HG02973 (cell line): ENCODE measurements around the gene CENPH.
A peak's percentile ranks its signal among the peaks of the same experiment; 100 is the strongest.
"Not testable (repeated sequence)": the region's sequence is repeated elsewhere in the genome, so short reads cannot be mapped to it uniquely, and the experiment has no call there.

Experiments used
- ATAC-seq: cut with Tn5 transposase; IDR thresholded peaks from one replicate; pipeline ENCODE4 v1.9.1; 2021; ENCODE audit warnings: moderate library complexity; ENCODE audit not compliant: unreplicated experiment

The CENPH gene, protein sequence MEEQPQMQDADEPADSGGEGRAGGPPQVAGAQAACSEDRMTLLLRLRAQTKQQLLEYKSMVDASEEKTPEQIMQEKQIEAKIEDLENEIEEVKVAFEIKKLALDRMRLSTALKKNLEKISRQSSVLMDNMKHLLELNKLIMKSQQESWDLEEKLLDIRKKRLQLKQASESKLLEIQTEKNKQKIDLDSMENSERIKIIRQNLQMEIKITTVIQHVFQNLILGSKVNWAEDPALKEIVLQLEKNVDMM

DNA sequence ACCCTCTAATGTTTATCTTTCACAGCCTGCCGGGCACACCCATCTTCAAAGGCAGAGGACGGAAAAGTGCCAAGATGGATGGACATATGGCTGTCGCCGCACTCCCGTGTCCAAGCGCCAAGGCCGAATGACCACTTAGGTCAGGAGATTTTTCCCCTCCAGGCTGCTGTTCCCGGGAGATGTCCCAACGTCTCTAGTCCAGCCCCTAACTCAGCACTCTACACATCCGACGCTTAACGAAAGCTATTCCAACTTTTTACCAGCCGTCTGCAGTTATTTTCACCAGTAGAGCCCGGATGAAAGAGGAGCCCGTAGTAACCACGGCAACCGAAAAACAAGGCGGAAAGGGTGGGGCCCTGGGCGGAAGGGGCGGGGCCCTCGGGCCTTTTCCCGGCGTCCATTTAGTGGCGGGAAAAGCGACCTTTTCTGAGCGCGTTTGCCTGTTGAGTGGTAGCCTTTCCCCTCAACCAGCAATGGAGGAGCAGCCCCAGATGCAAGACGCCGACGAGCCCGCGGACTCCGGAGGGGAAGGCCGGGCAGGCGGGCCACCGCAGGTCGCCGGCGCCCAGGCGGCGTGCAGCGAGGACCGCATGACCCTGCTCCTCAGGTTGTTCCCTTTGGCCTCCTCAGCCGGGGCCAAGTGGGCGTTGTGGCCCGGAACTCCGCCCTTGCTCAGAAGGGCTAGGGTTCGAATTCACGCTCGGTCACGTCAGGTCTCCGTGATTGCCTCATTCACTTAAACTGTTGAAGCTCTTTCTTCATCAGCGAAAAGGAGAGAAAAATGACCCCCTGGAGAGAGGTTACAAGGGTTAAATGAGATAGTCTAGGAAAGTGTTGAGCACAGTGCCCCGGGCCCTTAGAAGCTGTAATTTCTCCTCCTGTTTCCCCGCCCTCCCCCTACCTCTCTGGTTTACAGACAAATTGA is at the start of gene CENPH:
TSS of gene CENPH (plus strand) at position 422 of the 925 bp plus-strand sequence. CDS start at position 474, 52 bp downstream.
- peak; percentile 87 for ATAC-seq

DNA sequence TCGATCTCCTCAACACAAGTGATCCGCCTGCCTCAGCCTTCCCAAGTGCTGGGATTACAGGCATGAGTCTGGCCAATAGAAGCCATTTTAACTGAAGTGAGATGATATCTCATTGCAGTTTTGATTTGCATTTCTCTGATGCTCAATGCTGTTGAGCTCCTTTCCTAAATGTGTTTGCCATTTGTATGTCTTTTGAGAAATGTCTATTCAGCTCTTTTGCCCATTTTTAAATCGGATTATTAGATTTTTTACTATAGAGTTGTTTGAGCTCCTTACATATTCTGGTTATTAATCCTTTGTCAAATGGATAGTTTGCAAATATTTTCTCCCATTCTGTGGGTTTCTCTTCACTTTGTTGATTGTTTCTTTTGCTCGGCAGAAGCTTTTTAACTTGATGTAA is 49.1 kb upstream of the CENPH start:
- ATAC-seq, result not testable (repeated sequence)

DNA sequence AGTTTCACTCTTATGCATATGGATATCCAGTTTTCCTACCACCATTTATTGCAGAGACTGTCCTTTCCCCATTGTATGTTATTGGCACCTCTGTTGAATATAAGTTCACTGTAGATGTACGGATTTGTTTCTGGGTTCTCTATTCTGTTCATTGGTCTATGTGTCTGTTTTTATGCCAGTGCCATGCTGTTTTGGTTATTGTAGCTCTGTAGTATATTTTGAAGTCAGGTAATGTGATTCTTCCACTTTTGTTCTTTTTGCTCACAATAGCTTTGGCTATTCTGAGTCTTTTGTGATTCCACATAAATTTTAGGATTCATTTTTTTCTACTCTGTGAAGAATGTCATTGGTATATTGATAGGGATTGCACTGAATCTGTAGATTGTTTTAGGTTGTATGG is 48.6 kb upstream of the CENPH start:
- no peak for ATAC-seq

DNA sequence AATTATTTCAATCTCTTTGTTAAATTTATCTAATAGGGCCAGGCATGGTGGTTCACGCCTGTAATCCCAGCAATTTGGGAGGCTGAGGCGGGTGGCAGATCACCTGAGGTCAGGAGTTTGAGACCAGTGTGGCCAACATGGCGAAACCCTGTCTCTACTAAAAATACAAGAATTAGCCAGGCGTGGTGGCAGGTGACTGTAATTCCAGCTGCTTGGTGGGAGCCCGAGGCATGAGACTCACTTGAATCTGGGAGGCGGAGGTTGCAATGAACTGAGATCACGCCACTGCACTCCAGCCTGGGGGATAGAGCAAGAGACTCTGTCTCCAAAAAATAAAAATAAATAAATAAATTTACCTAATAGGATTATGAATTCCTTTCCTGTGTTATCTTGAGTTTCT is 40.8 kb upstream of the CENPH start:
- ATAC-seq, result not testable (repeated sequence)

DNA sequence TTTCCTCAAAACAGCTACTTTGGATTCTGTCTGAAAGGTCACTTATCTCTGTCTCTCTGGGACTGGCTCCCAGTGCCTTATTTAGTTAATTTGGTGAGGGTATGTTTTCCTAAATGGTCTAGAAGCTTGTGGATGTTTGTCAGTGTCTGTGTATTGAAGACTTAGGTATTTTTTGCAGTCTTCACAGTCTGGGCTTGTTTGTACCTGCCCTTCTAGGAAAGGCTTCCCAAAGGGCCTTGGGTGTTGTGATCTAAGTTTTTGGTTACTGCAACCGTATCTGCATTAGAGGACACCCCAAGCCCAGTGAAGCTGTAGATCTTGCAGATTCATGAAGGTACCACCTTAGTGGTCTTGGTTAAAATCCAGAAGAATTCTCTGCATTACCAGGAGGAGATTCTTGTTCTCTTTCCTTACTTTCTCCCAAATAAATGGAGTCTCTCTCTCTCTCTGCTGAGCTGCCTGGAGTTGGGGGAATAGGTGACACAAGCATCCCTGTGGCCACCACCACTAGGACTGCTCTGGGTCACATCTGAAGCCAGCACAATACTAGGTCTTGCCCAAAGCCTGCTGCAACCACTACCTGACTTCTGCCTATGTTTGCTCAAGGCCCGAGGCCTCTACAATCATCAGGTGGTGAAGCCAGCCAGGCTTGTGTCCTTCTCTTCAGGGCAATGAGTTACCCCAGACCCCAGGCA is 40.3 kb upstream of the CENPH start:
- ATAC-seq, result no peak

DNA sequence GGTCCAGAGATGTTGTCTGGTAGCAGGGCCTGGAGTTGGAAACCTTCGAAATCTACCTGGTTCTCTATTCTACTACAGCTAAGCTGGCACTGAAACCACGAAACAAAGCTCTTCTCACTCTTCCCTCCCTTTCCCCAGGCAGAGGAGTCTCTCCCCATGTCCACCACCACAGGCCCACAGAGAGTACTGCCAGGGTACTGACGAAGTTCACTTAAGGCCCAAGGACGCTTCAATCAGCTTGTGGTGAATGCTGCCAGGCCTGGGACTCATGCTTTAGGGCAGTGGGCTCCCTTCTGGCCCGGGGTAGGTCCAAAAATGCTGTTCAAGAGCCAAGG is 39.7 kb upstream of the CENPH start:
- ATAC-seq, result no peak

DNA sequence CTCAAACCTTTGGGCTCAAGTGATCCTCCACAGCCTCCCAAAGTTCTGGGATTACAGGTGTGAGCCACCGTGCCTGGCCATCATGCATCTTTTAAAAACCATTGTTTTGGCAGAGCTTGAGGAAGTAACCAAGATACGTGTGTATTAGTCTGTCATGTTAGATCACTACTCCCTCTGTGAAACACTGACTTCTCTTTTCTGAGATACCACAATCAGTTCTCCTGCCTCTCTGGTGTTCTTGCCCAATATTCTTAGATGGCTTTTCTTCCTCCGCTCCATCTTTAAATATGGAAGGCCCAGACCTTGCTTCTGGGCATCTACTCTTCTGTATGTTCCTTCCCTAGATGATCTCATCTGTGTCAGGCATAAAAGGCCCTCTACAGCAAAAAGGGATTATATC is 36.7 kb upstream of the CENPH start:
- no peak for ATAC-seq

DNA sequence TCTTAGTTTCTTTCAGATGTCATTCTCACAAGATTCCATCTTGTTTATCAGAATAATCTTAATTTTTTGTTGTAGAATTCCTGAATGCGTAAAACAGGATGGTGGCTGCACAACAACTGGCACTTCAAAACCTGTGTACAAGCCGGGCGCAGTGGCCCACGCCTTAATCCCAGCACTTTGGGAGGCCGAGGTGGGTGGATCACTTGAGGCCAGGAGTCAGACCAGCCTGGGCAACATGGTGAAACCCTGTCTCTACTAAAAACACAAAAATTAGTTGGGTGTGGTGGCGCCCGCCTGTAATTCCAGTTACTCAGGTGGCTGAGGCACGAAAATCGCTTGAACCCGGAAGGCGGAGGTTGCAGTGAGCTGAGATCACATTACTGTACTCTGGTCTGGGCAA is 32.9 kb upstream of the CENPH start:
- no peak for ATAC-seq

DNA sequence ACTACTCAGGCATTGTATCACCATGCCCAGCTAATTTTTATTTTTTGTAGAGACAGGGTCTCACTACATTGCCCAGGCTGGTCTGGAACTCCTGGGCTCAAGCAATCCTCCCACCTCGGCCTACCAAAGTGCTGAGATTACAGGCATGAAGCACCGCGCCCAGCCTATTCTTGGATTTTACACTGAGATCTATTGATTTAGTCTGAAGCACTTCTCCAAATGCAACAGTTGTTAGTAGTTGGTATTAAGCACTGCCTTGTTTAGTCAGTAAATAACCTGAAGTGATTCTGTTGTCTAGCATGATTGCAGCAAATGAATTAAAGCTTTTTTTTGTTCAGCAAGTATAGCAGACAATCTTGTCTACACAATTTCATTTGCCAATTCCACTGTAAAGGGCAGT is 31.3 kb upstream of the CENPH start:
- no peak for ATAC-seq

DNA sequence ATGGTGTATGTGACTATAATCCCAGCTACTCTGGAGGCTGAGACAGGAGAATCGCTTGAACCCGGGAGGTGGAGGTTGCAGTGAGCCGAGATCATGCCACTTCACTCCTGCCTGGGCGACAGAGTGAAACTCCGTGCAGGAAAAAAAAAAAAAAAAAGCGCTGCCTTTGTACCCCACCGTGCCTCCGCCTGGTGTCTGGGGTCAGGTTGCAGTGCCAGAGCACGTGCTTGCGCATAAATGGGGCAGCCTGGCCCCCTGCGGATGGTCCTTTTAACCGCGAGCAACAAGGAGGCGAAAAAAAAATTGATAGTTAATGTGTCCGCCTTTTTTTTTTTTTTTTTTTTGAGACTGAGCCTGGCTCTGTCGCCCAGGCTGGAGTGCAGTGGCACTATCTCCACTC is 28.7 kb upstream of the CENPH start:
- no peak for ATAC-seq

DNA sequence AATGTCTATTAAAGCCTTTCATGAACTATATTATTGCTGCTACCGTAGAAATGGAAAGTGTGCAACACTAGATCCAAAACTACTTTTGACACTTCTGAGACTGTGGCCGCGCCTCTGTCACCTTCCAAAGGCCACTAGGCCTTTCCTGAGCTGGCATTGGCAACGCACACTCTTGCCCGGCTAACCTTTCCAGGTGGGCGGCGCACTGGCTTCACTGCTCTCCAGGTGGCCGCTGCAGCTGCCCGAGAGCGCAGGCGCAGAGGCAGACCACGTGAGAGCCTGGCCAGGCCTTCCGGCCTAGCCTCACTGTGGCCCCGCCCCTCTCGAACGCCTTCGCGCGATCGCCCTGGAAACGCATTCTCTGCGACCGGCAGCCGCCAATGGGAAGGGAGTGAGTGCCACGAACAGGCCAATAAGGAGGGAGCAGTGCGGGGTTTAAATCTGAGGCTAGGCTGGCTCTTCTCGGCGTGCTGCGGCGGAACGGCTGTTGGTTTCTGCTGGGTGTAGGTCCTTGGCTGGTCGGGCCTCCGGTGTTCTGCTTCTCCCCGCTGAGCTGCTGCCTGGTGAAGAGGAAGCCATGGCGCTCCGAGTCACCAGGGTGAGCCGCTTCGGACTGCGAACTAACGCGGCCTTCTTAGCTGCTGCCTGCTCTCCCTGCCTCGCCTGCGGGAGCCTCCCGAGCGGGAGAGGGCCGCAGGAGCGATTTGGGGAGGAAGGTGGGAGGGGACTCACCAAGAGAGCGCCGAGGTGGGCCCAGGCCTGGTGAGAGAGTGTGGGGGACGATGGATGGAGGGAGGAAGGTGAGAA is 22.5 kb upstream of the CENPH start, which contains the start of gene CCNB1:
TSS of gene CCNB1 (plus strand) at position 465 of the 807 bp plus-strand sequence. CDS start at position 578, 113 bp downstream.
- ATAC-seq, result peak; percentile 99

DNA sequence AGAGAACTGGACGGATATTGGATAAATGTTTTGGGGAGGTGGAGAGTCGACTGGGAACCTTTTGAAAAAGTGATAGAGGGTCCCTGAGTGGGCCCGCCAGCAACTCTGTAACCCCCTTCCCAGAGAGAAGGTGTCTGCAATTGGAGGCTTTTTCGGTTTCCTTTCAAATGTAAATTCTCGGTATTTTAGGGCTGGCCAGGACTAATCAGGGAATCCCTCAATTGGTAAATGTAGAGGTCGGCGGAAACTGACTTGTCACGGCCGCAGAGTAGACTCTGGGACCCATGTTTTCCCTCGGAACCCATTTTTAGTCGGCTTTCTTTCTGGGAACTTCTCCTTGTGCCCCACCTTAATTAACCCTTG is 21.9 kb upstream of the CENPH start:
- no peak for ATAC-seq

DNA sequence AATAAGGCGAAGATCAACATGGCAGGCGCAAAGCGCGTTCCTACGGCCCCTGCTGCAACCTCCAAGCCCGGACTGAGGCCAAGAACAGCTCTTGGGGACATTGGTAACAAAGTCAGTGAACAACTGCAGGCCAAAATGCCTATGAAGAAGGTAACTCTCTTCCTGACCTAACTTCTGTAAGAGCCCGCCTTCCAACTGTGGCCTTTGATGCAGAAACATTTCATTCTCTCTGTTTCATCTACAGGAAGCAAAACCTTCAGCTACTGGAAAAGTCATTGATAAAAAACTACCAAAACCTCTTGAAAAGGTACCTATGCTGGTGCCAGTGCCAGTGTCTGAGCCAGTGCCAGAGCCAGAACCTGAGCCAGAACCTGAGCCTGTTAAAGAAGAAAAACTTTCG is 21.5 kb upstream of the CENPH start:
- ATAC-seq, result no peak

DNA sequence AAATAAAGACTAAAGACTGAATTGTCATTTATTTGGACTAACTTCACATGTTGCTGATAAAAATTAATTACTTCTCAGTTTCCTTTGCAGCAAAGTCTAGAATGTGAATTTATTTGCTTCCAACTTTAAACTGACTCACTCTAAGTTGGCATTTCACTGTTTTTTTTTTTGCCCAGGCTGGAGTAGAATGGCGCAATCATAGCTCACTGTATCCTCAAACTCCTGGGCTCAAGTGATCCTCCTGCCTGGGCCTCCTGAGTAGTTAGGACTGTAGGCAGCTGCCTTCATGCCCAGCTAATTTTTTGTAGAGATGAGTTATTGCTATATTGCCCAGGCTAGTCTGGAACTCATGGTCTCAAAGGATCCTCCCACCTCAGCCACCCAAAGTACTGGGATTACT is 18.9 kb upstream of the CENPH start:
- ATAC-seq, result no peak

DNA sequence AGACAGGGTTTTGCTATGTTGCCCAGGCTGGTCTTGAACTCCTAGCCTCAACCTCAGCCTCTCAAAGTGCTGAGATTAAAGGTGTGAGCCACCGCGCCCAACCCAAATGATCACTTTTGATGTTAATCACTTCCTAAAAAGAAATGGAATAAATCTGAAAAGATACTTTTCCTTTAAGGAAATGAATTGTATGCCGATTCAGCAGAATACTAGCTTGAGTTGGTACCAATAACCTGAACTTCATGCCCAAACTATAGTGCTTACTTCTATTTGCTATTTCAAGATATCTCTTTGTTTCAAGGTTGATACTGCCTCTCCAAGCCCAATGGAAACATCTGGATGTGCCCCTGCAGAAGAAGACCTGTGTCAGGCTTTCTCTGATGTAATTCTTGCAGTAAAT is 18.4 kb upstream of the CENPH start:
- ATAC-seq, result no peak

DNA sequence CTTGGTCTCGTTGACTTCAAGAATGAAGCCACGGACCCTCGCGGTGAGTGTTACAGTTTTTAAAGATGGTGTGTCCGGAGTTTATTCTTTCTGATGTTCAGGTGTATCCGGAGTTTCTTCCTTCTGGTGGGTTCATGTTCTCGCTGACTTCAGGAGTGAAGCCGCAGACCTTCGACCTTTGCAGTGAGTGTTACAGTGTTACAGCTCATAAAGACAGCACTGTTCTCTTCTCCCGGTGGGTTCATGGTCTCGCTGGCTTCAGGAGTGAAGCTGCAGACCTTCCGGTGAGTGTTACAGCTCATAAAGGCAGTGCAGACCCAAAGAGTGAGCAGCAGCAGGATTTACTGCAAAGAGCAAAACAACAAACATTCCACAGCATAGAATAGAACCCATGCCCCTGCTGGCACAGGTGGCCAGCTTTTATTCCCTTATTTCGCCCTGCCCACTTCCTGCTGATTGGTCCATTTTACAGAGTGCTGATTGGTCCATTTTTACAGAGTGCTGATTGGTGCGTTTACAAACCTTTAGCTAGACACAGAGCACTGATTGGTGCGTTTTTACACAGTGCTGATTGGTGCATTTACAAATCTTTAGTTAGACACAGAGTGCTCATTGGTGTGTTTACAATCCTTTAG is 7.6 kb upstream of the CENPH start:
- ATAC-seq, result not testable (repeated sequence)

DNA sequence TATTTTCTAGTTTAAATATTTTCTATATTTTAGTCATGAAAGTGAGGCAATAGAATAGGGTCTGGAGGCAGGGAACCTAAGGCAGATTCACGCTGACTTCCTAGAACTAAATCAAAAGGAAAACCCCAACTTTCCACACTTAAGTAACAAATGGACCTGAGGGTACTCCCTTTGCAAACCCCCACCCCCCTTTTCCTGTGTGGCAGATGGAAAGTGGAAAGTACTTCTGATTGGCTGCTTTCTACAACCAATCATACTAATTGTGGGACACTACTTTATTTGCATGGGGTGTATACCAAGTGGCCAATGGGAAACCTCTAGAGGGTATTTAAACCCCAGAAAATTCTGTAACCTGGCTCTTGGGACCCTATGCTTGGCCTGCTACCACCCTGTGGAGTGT is 4.8 kb upstream of the CENPH start:
- no peak for ATAC-seq

DNA sequence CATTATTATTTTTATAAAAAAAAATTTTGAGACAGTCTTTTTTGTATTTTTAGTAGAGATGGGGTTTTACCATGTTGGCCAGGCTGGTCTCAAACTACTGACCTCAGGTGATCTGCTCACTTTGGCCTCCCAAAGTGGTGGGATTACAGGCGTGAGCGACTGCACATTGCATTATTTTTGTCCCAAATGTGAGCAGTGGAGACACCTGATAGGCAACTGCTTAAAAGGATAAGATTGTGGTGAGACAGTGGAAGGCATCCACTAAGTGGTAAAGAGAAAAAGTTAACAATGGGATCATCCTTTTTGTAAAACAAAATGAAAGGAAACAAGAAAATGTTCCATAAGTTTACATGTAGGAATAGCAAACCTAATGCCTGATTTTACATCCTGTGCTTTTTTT is 2.0 kb upstream of the CENPH start:
- no peak for ATAC-seq

DNA sequence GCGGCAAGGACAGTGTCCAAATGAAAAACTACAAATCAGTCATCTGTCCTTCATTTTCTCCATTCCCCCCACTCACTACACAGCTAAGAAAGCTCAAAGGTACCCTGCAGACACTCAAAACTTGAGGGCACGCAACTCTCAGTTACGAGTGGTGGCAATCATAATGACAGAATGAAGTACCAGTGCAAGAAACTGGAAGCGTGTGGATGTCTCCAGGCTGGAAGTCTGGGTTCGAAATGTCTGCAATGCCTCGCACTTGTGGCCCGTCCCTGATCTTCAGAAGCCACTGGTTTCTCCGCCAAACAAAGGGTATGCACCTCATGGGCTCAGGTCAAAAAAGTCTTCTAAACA is 597 bp upstream of the CENPH start:
- ATAC-seq, result peak; percentile 1

DNA sequence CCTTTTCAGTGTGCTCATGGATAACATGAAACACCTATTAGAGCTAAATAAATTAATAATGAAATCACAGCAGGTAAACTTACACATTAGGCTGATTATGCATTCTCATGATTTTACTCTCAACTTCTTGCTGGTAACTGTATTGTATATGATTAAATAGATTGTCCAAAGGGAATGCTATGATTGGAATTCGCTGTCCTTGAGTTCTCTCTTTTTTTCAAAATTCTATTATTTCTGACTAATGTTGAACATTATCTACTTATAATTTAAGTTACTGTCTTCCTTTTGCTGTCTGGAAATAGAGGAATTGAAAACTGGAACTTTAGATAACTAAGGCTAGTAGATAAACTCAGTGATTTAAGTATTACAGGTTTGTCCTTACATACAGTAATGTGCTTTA is 13.1 kb downstream of the CENPH start:
- ATAC-seq, result no peak
